ENCODE measurements around the gene POFUT2.
A peak's percentile ranks its signal among the peaks of the same experiment; 100 is the strongest.

Gene POFUT2, protein sequence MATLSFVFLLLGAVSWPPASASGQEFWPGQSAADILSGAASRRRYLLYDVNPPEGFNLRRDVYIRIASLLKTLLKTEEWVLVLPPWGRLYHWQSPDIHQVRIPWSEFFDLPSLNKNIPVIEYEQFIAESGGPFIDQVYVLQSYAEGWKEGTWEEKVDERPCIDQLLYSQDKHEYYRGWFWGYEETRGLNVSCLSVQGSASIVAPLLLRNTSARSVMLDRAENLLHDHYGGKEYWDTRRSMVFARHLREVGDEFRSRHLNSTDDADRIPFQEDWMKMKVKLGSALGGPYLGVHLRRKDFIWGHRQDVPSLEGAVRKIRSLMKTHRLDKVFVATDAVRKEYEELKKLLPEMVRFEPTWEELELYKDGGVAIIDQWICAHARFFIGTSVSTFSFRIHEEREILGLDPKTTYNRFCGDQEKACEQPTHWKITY

GRCh38 chr21:45287438-45288391 lies at the start of gene POFUT2:
POFUT2 (minus strand) TSS chr21:45287895; CDS start chr21:45287871, 24 bp downstream.
- peak; percentile 99 to 100 for DNase-seq (ENCODE audit: low read depth in 2 of 2)

- no peak for DNase-seq (ENCODE audit: low read depth in 2 of 2)
These were observed 49.2 kb upstream of the POFUT2 start for GRCh38 chr21:45336870-45337269.

- no peak for DNase-seq (ENCODE audit: low read depth in 2 of 2)
These were observed 48.8 kb upstream of the POFUT2 start for GRCh38 chr21:45336535-45336810.

DNA sequence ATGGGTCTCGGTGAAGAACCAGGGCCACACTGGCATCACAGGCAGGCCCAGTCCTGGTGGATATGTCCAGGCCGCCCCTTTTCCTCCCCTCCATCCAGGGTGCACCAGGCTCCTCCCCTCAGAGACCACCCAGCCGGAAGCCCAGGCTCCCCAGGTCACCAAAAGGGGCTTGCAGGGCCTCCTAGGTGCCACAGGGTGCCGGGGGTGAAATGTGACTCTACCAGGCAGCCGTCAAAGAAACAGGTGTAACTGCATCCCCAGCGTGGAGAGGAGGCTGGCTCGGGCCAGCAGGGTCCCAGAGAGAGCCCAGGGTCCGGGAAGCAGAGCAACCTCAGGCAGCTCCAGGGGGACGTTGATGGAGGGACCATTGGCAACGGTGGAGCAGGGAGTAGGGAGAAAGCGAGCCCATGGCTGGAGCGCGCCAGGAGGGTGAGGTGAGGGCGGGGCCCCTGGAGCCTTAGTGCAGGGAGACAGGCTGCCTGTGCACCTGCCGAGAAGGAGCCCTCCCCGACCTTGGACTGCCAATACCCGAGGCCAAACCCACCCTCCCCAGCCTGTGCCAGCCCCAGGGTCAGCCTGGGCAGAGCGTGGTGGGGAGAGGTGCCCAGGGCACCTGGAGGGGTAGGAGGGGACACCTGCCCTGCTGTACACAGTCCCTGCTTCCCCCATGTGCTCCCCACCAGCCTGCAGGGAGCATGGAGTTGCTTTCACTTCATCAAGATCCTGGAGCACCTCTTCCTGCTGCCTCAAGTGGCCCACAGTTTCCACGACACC lies 48.3 kb upstream of the POFUT2 start:
- DNase-seq (ENCODE audit: low read depth in 2 of 2): no peak

DNA sequence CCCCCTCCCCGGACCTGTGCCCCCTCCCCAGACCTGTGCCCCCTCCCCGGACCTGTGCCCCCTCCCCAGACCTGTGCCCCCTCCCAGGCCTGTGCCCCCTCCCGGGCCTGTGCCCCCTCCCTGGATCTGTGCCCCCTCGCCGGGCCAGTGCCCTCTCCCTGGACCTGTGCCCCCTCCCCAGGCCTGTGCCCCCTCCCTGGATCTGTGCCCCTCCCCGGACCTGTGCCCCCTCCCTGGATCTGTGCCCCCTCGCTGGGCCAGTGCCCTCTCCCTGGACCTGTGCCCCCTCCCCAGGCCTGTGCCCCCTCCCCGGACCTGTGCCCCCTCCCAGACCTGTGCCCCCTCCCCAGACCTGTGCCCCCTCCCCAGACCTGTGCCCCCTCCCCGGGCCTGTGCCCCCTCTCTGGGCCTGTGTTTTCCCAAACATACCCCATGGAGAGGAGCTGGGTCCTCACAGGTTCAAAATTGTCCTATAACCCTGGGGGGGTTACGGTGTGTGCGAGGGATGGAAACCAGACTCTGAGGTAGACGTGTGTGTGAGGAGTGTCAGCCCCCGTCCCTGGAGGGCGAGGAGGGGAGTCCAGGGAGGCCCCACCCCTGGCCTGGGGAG lies 47.6 kb upstream of the POFUT2 start:
- no peak for DNase-seq (ENCODE audit: low read depth in 2 of 2)

DNA sequence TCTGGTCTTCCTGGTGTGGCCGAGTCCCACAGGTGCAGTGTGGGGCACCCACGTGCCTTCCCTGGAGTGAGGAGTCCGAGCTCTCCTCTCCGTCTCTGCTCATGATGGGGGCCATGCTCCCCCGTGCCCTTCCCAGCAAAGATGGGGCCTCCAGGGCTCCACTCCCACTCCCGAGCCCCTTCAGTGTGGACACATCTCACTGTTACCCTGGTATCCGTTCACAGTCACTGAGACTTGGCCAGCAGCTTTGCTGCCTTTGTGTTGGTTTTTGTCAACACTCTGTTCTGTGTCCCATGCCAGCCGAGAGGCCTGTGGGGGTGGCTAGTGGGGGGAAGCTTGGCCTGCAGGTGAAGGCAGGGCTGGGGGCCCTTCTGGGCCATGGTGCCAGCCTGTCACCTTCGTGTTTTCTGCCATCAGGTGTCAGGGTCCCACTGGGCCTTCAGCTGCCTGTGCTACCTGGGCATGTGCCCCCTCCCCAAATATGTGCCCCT lies 46.9 kb upstream of the POFUT2 start:
- no peak for DNase-seq (ENCODE audit: low read depth in 2 of 2)

GRCh38 chr21:45334134-45334533 lies 46.4 kb upstream of the POFUT2 start:
- DNase-seq (ENCODE audit: low read depth in 2 of 2): no peak

GRCh38 chr21:45333583-45334121 lies 46.0 kb upstream of the POFUT2 start:
- no peak for DNase-seq (ENCODE audit: low read depth in 2 of 2)

GRCh38 chr21:45332981-45333582 lies 45.4 kb upstream of the POFUT2 start:
- DNase-seq (ENCODE audit: low read depth in 2 of 2): no peak

DNA sequence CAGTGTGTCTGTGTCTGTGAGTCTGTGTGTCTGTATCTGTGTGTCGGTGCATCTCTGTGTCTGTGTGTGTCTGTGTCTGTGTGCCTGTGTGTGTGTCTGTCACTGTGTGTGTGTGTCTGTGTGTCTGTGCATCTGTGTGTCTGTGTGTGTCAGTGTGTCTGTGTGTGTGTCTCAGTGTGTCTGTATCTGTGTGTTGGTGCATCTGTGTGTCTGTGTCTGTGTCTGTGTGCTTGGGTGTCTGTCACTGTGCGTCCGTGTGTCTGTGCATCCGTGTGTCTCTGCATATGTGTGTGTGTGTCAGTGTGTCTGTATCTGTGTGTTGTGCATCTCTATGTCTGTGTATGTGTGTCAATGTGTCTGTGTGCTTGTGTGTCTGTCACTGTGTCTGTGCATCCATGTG lies 44.7 kb upstream of the POFUT2 start:
- DNase-seq (ENCODE audit: low read depth in 2 of 2): no peak

GRCh38 chr21:45331531-45332147 lies 43.9 kb upstream of the POFUT2 start:
- DNase-seq (ENCODE audit: low read depth in 2 of 2): no peak

GRCh38 chr21:45330851-45331261 lies 43.2 kb upstream of the POFUT2 start:
- no peak for DNase-seq (ENCODE audit: low read depth in 2 of 2)

DNA sequence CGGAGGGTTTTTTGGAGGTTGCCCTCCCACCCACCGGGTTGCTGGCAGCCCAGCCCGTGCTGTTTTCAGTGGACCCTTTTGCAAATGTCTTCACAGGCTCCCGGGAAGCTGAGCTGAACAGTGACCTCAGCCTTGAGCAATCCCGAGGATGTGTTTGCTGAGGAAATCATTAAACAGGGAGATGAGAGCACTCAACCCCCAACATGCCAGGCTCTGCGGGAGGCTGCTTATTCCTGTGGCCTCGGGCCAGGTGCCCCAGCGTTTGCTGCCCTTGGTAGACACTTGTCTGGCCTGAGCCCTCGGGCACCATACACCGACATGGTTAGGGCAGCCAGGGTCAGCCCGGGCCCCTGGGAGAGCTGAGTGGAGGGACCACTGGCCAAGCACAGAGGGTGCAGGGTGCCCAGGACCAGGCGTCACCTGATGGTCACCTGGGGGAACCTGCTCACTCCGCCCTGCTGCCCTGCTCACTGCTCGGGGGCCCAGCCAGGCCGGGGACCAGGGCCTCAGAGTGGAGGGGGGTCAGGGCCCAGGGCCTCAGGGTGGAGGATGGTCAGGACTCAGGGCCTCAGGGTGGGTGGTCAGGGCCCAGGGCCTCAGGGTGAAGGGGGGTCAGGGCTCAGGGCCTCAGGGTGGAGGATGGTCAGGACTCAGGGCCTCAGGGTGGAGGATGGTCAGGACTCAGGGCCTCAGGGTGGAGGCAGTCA lies 42.5 kb upstream of the POFUT2 start:
- no peak for DNase-seq (ENCODE audit: low read depth in 2 of 2)

DNA sequence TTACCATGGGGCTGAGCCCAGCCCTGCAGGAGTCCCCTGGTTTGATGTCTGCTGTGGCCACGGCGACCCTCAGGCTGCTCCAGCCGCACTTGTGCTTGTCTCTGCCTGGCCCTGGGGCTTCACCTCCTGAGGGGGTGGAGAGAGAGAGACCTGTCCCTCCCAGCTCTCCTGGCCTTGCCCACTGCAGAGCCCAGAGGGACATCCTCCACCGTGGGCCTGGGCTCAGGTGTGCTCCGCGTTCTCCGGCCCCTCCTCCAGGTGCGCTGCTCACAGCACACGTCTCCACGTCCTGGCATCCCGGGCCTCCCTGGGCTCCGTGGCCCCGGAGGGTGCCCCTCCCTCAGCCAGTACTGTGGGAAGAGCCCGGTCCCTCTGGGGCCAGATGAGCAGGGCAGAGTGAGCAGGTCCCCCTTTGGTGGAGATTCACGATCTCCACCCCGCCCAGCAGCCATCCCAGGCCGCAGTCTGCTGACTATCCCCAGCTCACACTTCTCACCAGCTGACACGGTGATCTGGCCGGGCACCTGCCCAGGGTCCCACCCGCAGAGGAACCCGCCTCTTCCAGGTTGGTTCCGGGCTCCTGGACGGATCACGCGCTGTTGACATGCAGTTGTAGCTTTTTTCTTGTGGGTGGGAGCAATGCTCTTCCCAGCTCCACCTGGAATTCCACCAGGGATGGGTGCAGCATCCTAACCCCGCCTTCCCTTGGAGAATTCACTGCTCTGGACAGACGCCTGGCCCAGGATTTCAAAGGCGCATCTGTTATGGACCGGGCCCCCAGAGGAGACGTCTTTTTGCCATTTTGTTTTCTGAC lies 41.8 kb upstream of the POFUT2 start:
- no peak for DNase-seq (ENCODE audit: low read depth in 2 of 2)

DNA sequence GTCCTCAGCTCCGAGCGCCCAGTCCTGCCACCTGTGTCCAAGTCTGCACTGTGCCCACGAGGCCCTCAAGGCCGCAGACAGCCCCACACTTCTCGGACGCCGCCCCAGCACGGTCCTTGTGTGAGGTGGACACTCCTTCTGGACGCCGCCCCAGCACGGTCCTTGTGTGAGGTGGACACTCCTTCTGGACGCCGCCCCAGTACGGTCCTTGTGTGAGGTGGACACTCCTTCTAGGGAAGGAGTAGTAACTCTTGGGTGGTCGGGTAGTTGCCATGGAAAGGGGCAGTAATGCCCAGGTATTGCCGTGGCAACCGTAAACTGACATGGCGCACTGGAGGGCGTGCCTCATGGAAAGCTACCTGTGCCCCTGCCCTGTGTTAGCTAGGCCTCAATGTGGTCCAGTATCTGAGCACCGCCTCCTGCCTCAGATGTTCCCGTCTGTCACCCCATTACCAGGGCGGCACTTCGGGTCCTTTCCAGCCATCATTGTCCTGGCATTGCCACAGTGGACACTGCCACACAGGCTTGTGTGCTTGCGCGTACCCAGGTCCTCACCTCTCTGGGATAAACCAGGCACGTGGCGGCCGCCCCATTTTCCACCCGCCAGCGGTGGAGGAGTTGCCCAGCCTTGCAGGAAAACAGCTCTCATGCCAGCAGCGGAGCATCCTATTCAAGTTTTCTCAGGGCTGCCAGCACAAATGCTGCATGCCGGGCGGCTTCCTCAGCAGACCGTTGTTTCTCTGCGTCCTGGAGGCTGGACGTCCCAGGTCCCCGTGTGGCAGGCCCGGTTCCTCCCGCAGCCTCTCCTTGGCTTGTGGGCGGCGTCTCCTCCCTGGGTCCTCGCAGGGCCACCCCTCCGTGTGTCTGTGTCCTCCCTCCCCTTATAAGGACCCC lies 40.8 kb upstream of the POFUT2 start:
- no peak for DNase-seq (ENCODE audit: low read depth in 2 of 2)

- DNase-seq (ENCODE audit: low read depth in 2 of 2): no peak
These were observed 39.9 kb upstream of the POFUT2 start for GRCh38 chr21:45327441-45328197.

GRCh38 chr21:45326891-45327440 lies 39.3 kb upstream of the POFUT2 start:
- DNase-seq (ENCODE audit: low read depth in 2 of 2): no peak

Data from stimulated activated CD8-positive, alpha-beta memory T cell treated with anti-CD3 and anti-CD28 coated beads, Interleukin-7, amount 100 ng/mL, for 1 hour (primary cell).